Measurements from ENCODE around the gene TNRC6C. TPM values are rescaled to one million over a fixed set of nuclear protein-coding genes. Genes with fewer than 3 reads are reported as not detected.

The TNRC6C gene
- total RNA-seq, 1 experiment from 2014 or later, result 2.7 TPM

DNA sequence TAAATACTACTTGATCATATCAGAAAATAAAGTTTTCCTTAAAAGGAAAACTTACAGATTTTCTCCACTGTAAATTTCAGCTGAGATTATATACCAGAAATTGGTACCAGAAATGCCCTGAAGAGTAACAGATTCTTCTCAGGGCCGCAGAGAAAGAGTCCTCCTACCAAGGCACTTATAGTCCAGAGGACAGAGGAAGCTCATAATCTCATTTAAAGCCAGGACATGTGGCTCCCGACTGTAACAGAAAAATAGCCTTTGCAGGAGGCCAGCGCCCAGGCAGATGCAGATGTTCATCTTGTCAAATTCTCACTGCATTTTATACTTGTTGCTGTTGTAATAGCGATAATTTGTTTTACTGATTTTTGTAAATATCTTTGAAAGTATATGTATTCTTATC, 43.7 kb downstream of the TNRC6C start:
- in situ Hi-C loops (cut with HindIII; ENCODE audit: low sequenced_read_pairs), result no loop called here
- no peak for DNase-seq (ENCODE audit: low spot score)

DNA sequence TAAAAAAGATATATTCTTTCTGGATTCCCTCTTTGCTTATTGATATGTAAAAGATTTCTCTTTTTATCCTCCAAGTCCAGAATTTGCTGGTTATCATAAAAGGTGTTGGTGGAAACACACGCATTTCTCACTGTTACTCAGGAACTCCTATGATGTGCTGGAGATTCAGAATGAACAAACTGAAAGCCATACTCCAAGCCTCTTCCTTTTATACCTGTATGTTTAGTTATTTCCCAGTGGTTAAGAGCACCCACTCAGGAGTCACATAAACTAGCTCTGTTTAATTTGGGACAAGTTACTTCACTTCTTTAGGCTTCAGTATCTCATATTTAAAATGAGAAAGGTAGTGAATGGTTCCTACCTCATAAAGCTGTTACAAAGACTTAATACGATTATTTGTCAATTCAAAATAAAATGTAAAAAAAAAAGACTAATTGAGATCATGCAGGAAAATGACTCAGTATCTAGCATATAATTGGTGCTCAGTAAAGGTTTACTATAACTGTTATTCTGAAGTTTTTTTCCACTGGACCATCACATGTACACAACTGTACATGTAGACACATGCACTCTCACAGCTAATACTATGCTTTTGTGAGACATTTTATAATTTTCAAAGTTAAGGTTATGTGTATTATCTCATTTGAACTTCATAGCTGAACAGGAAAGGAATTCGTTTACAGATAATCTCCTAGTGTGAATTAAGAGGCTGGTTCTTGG, 47.1 kb downstream of the TNRC6C start:
- no peak for DNase-seq (ENCODE audit: low spot score)
- in situ Hi-C loops (cut with HindIII; ENCODE audit: low sequenced_read_pairs), result no loop called here

DNA sequence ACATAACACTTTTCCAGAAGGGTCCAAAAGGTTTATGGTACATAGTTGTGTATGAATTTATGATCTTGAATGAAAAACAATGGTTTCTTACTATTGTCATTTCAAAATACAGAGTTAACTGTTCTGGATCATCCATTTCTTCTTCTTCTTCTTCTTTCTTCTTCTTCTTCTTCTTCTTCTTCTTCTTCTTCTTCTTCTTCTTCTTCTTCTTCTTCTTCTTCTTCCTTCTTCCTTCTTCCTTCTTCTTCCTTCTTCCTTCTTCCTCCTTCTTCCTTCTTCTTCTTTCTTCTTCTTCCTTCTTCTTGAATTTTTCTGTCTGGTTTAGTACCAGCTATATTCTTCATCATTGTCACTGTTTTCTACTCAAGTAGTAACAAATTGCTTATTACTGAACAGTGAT, 47.8 kb downstream of the TNRC6C start:
- in situ Hi-C loops (cut with HindIII; ENCODE audit: low sequenced_read_pairs), result no loop called here
- DNase-seq (ENCODE audit: low spot score), result no peak

DNA sequence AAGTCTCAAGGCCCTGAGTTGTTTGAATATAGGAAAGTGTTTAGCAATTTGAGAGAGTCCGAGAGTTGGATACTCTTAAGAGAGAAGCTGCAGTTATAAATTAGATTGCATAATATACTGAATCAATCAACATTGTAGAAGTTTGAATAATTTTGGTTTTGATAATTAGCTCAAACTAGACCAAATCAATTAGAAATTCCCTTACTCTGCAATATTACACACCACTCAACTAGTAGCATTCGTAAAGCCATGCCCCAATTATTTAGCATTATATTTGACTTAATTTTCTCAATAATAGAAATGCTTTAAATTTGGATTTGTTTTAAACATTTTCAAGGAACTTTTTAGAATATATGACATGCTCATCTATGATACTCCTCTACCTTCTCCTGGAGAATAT, 49.1 kb downstream of the TNRC6C start:
- in situ Hi-C loops (cut with HindIII; ENCODE audit: low sequenced_read_pairs), result no loop called here
- no peak for DNase-seq (ENCODE audit: low spot score)

DNA sequence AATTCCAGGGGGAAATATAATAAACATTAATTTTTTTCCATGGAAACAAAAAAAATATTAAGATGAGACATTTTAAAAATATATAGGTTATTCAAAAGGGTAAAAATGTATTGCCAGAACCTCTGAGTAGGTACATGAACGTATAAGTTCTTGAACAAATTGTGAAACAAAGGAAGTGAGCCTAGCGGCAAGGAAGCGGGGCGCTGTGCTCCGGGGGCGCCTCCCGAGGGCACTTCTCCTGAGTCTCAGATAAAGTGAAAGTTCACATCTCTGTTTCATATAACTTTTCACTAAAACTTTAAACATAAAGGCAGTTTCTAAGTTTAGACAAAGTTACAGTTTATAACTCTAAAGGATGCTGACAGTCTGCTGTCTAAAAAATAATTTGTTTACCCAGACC, 52.3 kb downstream of the TNRC6C start:
- in situ Hi-C loops (cut with HindIII; ENCODE audit: low sequenced_read_pairs), result no loop called here
- no peak for DNase-seq (ENCODE audit: low spot score)

DNA sequence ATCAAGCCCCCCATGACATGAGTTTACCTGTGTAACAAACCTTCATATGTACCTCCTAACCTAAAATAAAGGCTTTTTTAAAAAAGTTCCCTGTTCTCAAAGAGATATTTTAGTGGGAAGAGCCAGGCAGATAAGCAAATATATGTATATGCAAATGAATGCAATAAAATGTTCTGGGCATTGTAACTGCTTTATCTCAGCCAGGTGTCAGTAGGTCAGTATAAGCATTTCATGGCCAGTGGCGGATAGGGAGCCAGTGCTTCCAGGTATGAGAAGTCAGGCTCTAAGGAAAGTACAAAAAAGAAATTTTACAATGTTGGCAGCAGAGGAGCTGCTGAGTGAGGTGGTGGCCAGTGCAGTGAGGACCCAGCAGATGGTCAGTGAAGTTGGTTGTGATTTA, 53.9 kb downstream of the TNRC6C start:
- DNase-seq (ENCODE audit: low spot score), result no peak
- in situ Hi-C loops (cut with HindIII; ENCODE audit: low sequenced_read_pairs), result no loop called here

DNA sequence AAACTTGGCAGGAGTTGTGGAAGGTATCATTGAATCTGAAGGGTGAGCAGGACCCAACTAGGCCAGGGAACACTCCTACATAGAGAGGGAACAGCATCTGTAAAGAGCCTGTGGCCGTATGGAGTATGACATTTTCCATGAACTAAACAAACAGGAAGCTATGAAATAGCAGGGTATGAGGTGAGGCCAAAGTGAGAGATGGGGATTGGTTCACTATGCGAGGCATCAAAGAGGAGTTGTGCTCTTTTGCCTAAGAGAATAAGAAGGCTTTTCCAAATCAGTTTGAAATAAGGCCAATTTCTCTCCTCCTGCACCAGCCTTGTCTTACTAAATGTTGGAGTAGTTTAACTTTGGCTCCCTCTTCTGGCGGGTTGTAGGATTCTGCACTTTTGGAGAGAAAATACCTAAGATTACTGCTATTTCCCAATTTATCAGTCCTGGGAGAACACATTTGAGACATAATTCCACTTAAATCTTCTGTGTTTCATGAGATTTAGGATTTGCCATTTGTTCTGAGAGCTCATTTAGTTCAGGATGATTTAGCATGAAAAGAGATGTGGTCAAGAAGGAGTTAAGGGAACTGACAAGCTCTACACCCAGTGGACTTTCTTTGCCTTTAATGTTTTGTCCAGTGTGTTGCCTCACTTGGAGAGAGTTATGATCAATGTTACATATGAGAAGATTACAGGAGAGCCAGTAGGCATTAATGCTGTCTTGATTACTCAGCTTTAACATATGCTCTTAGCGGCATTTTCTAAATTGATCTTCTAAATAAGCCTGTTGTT, 55.4 kb downstream of the TNRC6C start:
- in situ Hi-C loops (cut with HindIII; ENCODE audit: low sequenced_read_pairs), result no loop called here
- DNase-seq (ENCODE audit: low spot score), result peak; percentile 93

DNA sequence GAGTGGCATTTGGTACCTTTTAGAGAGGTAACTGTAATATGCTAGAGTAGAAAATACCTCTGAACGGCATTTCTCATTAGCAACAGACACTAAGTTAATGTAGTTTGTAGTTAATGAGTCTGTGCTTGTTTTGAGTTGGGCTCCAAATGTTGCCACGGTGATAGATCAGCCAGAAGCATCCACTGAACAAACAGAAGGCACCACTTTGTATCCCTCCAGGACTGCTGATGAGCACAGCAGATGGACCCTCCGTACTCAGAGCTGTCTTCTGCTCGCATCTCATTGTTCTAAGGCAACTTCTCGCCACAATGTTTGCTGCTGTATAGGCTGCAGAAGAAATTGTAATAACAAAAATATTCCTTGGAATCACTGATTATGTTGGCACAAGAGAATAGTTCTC, 56.1 kb downstream of the TNRC6C start:
- DNase-seq (ENCODE audit: low spot score), result peak; percentile 65
- in situ Hi-C loops (cut with HindIII; ENCODE audit: low sequenced_read_pairs), result no loop called here

DNA sequence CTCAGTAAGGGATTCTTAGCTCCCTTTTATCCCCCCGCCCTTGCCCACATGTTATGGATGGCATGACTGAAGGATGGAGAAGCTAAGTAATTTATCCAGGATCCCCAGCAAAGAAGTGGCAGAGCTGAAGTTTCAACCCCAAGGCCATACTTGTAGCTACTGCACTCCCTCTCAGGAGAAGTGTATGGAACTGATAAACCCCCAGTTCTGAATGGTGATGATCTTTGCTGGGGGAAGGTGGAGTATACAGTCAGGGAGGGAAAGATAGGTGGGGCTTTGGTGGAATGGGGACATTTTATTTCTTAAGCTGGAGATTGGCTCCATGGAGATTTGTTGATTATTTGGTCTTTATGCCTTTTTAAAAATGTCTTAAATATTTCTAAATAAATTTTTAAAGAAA, 58.3 kb downstream of the TNRC6C start:
- DNase-seq (ENCODE audit: low spot score), result no peak
- in situ Hi-C loops (cut with HindIII; ENCODE audit: low sequenced_read_pairs), result no loop called here

DNA sequence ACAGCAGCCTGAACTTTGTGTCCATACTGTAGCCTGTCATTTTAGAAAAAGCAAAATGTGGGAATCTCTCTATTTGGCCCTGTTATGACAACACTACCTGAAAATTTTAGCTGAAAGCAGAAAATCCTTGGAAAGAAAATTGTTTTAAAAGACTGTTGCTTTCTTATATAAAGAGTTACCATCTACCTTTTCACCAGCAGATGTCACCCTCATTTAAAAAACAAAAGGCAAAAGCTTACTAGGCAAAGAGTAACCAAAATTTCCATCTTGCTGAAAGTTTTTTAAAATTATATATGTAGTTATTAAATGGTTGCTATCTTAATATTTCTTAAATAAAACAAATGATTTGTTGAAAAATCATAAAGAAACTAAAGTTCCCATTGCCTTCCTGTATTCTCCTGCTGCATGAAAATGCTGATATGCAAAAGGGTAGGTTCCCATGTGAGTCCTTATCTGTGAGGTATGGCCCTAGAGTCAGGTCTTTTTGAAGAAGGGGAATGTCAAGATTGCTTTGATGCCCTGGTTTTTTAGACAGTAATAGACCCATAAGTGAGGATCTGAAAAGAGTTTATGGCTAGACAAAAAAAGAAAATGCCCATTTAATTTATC, 61.0 kb downstream of the TNRC6C start:
- DNase-seq (ENCODE audit: low spot score), result peak; percentile 69
- in situ Hi-C loops (cut with HindIII; ENCODE audit: low sequenced_read_pairs), result no loop called here

DNA sequence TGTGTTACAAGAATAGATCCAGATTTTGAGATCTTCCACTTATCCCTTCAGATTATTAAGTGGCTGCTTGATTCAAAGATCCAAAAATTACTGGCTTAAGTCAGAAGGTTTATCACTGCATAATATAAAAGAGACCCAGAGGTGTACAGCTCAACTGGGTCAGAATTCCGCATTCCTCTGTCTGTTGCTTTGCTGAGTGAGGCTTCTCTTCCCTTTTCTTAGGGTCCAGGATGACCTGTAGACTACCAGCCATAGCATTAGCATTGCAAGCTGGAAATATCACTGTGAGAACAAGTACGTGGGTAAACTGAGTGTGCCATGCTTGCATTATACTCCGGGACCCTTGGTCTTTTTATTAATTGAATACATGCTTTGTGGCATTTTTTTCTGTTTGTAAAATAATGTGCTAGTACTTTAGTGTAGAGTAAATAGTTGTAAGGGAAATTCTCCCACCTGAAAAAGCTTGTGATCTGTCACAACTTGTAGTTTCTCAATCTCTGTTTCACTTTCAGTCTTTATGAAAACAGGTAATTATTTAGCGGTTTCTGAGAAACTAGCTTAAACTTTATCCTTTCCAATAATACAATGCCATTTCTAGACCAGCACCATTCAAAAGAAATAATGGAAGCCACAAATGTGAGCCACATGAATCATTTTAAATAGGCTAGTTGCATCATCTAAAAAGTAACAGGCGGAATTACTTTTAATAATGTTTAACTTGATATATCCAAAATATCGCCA, 61.6 kb downstream of the TNRC6C start:
- in situ Hi-C loops (cut with HindIII; ENCODE audit: low sequenced_read_pairs), result no loop called here

DNA sequence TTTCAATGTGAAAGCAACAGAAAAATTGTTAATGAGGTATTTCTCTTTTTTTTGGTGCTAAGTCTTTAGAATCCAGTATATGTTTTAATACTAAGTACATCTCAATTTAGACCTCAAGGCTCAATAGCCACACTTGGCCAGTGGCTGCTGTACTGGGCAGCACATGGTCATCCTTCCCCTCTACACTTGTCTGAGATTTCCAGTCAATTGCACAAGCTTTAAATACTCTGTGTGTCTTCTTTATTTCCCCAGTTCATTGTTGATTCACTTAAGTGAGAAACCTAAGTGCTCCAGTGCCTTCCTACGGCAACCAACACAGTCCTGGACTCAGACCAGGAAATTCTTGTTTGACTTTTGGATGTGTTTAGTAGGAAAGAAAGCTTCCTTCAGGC, 62.2 kb downstream of the TNRC6C start:
- DNase-seq (ENCODE audit: low spot score), result no peak
- in situ Hi-C loops (cut with HindIII; ENCODE audit: low sequenced_read_pairs), result no loop called here

More for the DNA sequence above, 61.6 kb downstream of the TNRC6C start:
- DNase-seq (ENCODE audit: low spot score), result no peak

DNA sequence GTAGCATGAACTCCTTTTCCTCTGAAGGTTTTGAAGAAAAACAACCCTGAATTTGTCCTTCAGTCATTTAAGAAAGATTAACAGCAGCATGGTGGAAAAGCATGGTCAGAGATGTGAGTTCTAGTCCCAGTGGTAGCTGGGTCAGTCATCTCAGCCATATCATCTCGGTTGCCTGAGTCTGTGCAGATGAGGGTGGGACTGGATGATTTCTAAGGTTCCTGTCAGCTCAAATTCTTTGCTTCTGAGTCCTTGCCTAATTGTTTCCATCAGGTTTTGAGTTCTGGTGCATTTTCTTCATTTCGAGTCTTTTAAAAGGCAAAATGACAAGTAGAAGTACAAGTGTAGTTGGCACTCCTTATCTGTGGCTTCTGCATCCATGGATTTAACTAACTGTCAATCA, 63.9 kb downstream of the TNRC6C start:
- DNase-seq (ENCODE audit: low spot score), result no peak
- in situ Hi-C loops (cut with HindIII; ENCODE audit: low sequenced_read_pairs), result no loop called here

DNA sequence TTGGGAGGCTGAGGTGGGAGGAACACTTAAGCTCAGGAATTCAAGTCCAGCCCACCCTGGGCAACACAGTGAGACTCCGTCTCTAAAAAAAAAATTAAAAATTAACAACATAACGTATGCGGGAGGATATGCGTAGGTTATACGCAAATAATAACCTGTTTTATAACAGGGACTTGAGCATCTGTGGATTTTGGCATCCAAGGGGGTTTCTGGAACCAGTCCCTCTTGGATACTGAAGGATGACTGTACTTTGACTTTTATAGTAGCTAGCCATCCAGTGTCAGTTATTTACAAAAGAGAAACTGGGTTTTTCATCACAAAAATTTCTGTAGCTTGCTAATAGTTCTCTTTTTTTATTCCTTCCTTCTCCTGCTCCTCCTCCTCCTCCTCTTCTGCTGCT, 64.5 kb downstream of the TNRC6C start:
- in situ Hi-C loops (cut with HindIII; ENCODE audit: low sequenced_read_pairs), result no loop called here
- DNase-seq (ENCODE audit: low spot score), result peak; percentile 56

DNA sequence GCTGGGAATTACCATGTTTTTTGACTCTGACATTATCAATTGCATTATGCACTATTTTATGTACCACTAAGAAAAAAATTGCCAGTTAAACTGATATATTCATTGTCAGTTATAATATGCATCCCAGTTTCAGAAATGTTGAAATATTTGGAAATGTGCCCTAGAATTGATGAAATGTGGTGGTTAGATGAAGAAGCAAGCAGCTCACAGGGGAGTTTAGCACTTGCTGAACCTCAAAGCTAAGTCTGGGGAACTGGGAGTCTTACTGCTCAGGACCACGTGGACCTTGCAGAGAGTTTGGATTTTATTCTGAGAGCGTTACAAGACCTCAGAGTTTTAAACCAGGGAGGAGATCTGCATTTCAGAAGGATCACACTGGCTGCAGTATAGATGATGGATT, 67.9 kb downstream of the TNRC6C start:
- DNase-seq (ENCODE audit: low spot score), result no peak
- in situ Hi-C loops (cut with HindIII; ENCODE audit: low sequenced_read_pairs), result no loop called here

DNA sequence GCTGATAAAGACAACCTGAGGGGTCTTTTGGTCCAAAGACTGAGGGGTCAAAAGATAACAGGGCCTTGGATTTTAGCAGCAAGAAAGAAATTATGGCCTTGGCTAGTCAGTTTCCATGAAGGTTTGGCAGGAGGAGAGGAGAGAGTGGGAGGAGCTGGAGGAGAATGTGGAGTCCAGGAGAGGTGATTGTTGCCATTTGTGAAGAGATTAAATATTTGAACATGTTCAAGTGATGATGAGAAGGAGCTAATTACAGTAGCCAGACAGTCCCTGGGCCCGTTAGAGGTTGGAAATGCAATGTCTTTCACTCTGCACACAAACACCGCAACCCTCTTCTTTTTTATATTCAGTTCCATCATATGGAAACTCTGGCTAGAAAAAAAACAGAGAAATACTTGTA, 68.6 kb downstream of the TNRC6C start:
- in situ Hi-C loops (cut with HindIII; ENCODE audit: low sequenced_read_pairs), result no loop called here
- DNase-seq (ENCODE audit: low spot score), result no peak

DNA sequence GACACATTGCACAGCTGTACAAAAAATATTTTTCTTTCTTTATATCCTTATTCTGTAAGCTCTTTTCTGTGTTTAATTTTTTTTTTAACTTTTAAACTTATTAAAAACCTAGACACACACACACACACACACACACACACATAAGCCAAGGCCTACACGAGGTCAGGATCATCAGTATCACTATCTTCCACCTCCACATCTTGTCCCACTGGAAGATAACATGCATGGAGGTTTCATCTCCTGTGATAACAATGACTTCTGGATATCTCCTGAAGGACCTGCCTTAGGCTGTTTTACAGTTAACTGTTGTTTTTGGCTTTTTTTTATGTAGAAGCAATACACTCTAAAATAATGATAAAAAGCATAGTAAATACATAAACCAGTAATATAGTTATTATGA, 71.2 kb downstream of the TNRC6C start:
- DNase-seq (ENCODE audit: low spot score), result no peak
- in situ Hi-C loops (cut with HindIII; ENCODE audit: low sequenced_read_pairs), result no loop called here

DNA sequence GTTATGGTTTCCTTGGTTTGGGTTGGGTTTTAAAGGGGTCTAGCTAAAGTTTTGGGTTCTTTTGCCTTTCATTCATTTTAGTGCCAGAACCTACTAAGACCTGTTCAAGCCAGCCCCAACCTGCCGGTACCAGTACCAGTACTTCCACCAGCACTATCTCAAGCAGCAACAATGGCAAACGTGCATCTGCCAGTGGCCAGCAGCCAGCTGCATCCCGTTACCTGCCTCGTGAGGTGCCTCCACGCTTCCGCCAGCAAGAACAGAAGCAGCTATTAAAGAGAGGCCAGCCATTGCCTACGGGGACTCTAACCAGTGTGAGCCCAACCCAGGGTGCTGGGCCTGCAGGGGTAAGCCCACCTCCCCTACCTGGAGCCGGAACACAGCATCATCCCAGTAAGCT, 72.9 kb downstream of the TNRC6C start:
- in situ Hi-C loops (cut with HindIII; ENCODE audit: low sequenced_read_pairs), result no loop called here
- DNase-seq (ENCODE audit: low spot score), result peak; percentile 55

DNA sequence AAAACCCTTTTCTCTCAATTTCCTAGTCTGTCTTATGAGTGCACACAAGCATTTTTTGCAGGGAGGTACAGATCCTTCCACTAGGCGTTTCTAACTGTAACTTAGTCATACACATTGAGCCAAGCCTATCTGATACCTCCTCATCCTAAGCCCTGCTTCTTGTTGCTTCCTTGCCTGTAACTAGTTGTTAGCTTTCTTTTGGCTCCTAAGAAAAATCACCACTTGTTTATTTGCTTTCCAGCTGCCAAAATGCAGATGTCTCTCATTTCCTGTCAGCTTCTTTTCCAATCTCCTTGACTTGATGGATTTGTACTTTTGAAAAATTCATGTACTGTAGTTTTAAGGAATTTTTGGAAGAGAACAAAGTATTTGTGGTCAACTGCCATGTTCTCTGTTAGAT, 73.7 kb downstream of the TNRC6C start:
- no peak for DNase-seq (ENCODE audit: low spot score)
- in situ Hi-C loops (cut with HindIII; ENCODE audit: low sequenced_read_pairs), result no loop called here
